Kidney (tissue), 14 donors: ENCODE data around the gene PDCD5. TPM values are rescaled to one million over a fixed set of nuclear protein-coding genes. Genes with fewer than 3 reads are reported as not detected.

ENCODE experiments used
- DNase-seq, 5 donors: peaks; one replicate each; pipeline ENCODE4 v3.0.0-alpha.2; 2013 to 2020
- FAIRE-seq: peaks from 2 replicates; lab custom pipeline; 2012; peaks lifted over from hg19 to GRCh38; lab: Jason Lieb, UNC
- H3K27ac ChIP-seq, 2 donors: one replicate each; pipeline ENCODE4 v1.7.0; 2013; ENCODE audit warnings: low read depth in 2 of 2, low read length in 2 of 2, inconsistent platforms in 1 of 2
- H3K27me3 ChIP-seq: one replicate; pipeline ENCODE4 v1.7.1; 2013; ENCODE audit warnings: low read length, inconsistent platforms; ENCODE audit not compliant: control insufficient read depth, insufficient read depth
- H3K36me3 ChIP-seq, 3 donors: one replicate each; pipeline versions ENCODE4 v1.7.0 to v1.7.1; 2013; ENCODE audit warnings: low read length in 3 of 3, control low read depth in 1 of 3, inconsistent platforms in 1 of 3; ENCODE audit not compliant: insufficient read depth in 3 of 3, control insufficient read depth in 2 of 3
- H3K4me1 ChIP-seq, 3 donors: one replicate each; pipeline versions ENCODE4 v1.7.0 to v1.7.1; 2013; ENCODE audit warnings: low read length in 3 of 3, inconsistent platforms in 1 of 3, low read depth in 1 of 3; ENCODE audit not compliant: control insufficient read depth in 2 of 3, insufficient read depth in 2 of 3
- H3K4me3 ChIP-seq, 3 donors: one replicate each; pipeline versions ENCODE4 v1.7.0 to v1.8.1; 2013; ENCODE audit warnings: low read length in 3 of 3, control low read depth in 1 of 3, inconsistent platforms in 1 of 3
- H3K9ac ChIP-seq, 3 donors: one replicate each; pipeline versions ENCODE4 v1.7.0 to v1.7.1; 2013; ENCODE audit warnings: low read length in 3 of 3, control low read depth in 1 of 3, inconsistent platforms in 1 of 3
- H3K9me3 ChIP-seq, 3 donors: one replicate each; pipeline versions ENCODE4 v1.7.0 to v1.7.1; 2013; ENCODE audit warnings: low read length in 3 of 3, control low read depth in 1 of 3, inconsistent platforms in 1 of 3; ENCODE audit not compliant: control insufficient read depth in 2 of 3, insufficient read depth in 1 of 3
- intact Hi-C: fragments of 100-400 bp; cut with DNase I; formaldehyde crosslinking; loops from one replicate; pipeline ENCODE4 v1.11.1; 2022
- polyA plus RNA-seq: library from polyadenylated mRNA; stranded (reverse); fragments of 350-450 nt; fragmentation: Illumina TruSeq; extraction: RNeasy Lipid Tissue Mini Kit (QIAGEN cat#74804); gene quantifications from one replicate; pipeline ENCODE4 v1.2.3, GENCODE V29; 2014; ENCODE audit warnings: low read depth, low replicate concordance; ENCODE audit not compliant: insufficient read depth
- total RNA-seq: library from RNA; stranded (reverse); fragmentation: NEBNext Ultra II Directional; extraction: Animal tissue kit (Norgen Biotek cat#: 25700); gene quantifications from one replicate; pipeline ENCODE4 v1.2.1, GENCODE V29; 2021
- TF ChIP-seq, protein P1 (sequence below): IDR thresholded peaks from 3 replicates; pipeline ENCODE4 v1.5.1; 2012; ENCODE audit warnings: mild to moderate bottlenecking, moderate library complexity, borderline replicate concordance; ENCODE audit not compliant: insufficient read depth; ENCODE audit errors: extremely low read depth
- donor health status: control.
- donor health status: control.
- donor health status: control.
- donor health status: control.
- donor health status: control.
- donor health status: DM: yes; HTN: yes; CAD: no.
- donor health status: Normal renal cell carcinoma (clear cell type).

The PDCD5 gene
- total and polyA plus RNA-seq, 2 donors from 2014 or later = 62.6 to 116 TPM

DNA sequence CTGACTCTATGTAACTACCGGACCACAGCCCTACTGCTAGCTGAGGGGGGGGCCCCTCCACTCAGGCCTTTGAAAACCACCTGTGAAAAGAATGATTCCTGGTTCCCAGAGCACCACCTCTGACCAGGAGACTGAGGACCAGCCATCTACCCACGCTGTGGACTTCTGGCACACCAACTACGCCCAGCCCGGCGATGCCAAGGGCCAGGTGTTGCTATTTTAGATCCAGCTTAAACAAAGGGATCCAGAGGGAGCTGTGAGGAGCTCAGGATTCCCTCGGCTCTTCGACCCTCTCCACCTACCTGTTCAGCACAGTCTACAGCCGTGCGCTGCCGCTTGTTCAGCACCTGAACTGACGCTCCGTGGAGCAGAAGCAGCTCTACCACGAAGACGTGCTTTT is 23.0 kb downstream of the PDCD5 start:
- FAIRE-seq = no peak

DNA sequence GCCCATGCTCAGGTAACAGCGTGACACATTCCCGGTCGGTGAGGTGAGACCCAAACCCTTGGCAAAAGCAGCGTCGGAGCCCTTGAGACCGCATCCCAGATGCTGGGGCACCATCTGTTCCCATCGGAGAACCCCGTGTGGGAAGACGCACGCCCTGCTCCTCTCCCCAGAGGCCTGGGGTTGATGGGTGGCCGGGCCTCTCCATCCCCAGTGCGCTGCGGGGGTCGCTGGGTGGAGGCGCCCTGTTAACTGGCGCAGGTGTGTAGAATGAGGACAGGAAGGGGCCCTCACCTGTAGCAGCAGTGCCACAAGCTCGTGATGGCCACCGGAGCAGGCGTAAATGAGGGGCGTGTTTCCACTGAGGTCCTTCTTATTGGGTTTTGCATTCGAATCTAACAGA is 24.6 kb downstream of the PDCD5 start:
- Histone ChIP-seq H3K4me3 (no peak overlapping the region), H3K36me3 (peaks cover 2 to 18% (median 17%) of the 10 kb centered on the region in 3 donors), H3K27me3 (no peaks in the 10 kb centered on the region), H3K4me1 (no peaks in the 10 kb centered on the region), H3K9me3 (no peaks in the 10 kb centered on the region), H3K9ac (no peak overlapping the region), H3K27ac (no peak overlapping the region)
- no peak for FAIRE-seq
- intact Hi-C loops = no loop called here
- DNase-seq = no peak
- TF ChIP-seq, protein P1, sequence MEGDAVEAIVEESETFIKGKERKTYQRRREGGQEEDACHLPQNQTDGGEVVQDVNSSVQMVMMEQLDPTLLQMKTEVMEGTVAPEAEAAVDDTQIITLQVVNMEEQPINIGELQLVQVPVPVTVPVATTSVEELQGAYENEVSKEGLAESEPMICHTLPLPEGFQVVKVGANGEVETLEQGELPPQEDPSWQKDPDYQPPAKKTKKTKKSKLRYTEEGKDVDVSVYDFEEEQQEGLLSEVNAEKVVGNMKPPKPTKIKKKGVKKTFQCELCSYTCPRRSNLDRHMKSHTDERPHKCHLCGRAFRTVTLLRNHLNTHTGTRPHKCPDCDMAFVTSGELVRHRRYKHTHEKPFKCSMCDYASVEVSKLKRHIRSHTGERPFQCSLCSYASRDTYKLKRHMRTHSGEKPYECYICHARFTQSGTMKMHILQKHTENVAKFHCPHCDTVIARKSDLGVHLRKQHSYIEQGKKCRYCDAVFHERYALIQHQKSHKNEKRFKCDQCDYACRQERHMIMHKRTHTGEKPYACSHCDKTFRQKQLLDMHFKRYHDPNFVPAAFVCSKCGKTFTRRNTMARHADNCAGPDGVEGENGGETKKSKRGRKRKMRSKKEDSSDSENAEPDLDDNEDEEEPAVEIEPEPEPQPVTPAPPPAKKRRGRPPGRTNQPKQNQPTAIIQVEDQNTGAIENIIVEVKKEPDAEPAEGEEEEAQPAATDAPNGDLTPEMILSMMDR = no peak

More for the DNA sequence above, 23.0 kb downstream of the PDCD5 start:
- no peak overlapping the region for H3K9ac ChIP-seq
- H3K4me1 ChIP-seq = no peaks in the 10 kb centered on the region
- H3K27me3 ChIP-seq = no peaks in the 10 kb centered on the region
- no peak overlapping the region for H3K27ac ChIP-seq
- TF ChIP-seq, protein P1 = no peak
- H3K36me3 ChIP-seq = peaks cover 0 to 18% (median 16%) of the 10 kb centered on the region in 3 donors
- H3K9me3 ChIP-seq = no peaks in the 10 kb centered on the region
- no peak for DNase-seq
- no peak overlapping the region for H3K4me3 ChIP-seq
- intact Hi-C loops = no loop called here

DNA sequence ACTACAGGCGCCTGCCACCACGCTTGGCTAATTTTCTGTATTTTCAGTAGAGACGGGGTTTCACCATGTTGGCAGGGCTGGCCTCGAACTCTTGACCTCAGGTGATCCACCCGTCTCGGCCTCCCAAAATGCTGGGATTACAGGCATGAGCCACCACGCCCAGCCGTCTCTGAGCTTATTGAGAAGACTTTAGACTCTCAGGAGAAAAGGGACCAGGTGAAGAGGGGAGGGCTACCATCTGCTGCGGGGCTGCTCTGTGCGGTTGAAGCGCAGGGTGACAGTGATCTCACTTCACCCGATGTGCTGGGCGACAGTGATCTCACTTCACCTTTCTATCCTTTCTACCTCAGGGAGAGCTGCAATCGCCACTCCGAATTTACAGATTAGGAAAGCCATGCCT is 25.3 kb downstream of the PDCD5 start:
- DNase-seq (no peak), FAIRE-seq (no peak)
- no peak overlapping the region for H3K4me3 ChIP-seq
- H3K27me3 ChIP-seq = no peaks in the 10 kb centered on the region
- no peaks in the 10 kb centered on the region for H3K9me3 ChIP-seq
- no peak overlapping the region for H3K9ac ChIP-seq
- H3K4me1 ChIP-seq = no peaks in the 10 kb centered on the region
- TF ChIP-seq, protein P1 = no peak
- H3K36me3 ChIP-seq = peaks cover 2 to 18% (median 17%) of the 10 kb centered on the region in 3 donors
- H3K27ac ChIP-seq = no peak overlapping the region
- intact Hi-C loops = no loop called here

DNA sequence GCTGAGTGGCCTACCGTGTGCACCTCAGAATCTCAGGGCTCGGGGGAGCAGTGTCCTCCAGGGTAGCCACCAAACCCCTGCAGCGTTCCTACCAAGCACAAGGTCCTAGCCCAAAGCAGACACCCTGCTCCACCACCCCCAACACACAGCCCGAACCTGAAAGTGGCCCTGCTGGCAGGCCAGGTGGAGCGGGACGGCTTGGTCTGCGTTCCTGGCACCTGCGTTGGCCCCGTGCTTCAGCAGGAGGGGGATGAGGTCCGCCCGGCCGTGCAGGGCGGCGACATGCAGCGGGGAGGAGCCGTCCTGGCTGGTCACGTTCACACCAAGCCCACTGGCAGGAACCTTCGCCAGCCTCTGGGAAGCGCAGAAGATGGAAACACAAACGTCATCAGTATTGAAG is 26.5 kb downstream of the PDCD5 start:
- Histone ChIP-seq H3K4me3 (no peak overlapping the region), H3K9me3 (no peaks in the 10 kb centered on the region), H3K27ac (no peak overlapping the region), H3K9ac (no peak overlapping the region), H3K4me1 (no peaks in the 10 kb centered on the region), H3K27me3 (no peaks in the 10 kb centered on the region), H3K36me3 (peaks cover 2 to 17% (median 12%) of the 10 kb centered on the region in 3 donors)
- intact Hi-C loops = no loop called here
- TF ChIP-seq, protein P1 = no peak
- FAIRE-seq (no peak), DNase-seq (no peak)
